Activated CD8-positive, alpha-beta memory T cell treated with anti-CD3 and anti-CD28 coated beads for 36 hours (primary cell): ENCODE measurements around the gene SYT10. TPM values are rescaled to one million over a fixed set of nuclear protein-coding genes. Genes with fewer than 3 reads are reported as not detected.
"Not testable (repeated sequence)": the region's sequence is repeated elsewhere in the genome, so short reads cannot be mapped to it uniquely, and the experiment has no call there.

Experiments
- CTCF ChIA-PET: fragments of 350-600 bp; sonication (Branson Sonifier 250); formaldehyde crosslinking; loops from one replicate; lab custom pipeline; 2021; ENCODE audit warnings: antibody characterized with exemption; lab: Charles Lee
- POLR2A ChIA-PET: fragments of 350-600 bp; sonication (Branson Sonifier 250); formaldehyde crosslinking; loops from one replicate; lab custom pipeline; 2021; ENCODE audit warnings: antibody characterized with exemption; lab: Charles Lee
- total RNA-seq, 2 experiments: library from RNA; stranded (reverse); gene quantifications; one replicate each; pipeline ENCODE4 v1.2.3, GENCODE V29; 2021

Gene SYT10, protein sequence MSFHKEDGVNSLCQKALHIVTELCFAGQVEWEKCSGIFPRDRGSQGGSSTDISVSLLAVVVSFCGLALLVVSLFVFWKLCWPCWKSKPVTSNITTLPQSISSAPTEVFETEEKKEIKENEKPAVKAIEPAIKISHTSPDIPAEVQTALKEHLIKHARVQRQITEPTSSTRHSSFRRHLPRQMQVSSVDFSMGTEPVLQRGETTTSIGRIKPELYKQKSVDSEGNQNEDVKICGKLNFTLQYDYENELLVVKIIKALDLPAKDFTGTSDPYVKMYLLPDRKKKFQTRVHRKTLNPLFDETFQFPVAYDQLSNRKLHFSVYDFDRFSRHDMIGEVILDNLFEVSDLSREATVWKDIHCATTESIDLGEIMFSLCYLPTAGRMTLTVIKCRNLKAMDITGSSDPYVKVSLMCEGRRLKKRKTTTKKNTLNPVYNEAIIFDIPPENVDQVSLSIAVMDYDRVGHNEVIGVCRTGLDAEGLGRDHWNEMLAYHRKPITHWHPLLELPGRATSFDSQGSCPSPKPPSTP
- total RNA-seq = not detected

DNA sequence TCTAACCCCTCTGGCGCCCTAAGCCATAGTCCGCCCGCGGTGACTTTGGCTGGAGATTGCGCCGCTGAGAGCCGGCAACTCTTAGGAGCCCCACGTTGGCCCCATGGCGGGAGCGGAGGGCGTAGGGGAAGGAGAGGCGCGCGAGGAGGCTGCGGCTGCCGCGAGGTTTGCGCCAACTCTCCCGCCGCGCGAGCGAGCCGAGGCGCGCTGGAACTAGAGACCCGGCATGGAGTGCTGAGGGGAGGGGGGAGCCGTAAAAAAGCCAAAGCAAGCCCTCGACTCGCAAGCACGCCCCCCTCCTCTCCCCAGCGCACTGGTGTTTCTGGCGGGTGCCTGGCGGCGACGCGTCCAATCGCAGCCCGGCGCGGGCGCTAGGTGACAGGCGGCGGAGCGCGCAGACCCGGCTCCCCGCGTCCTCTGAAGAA lies at the start of gene SYT10:
SYT10 (minus strand) TSS at position 233 of the 425 bp plus-strand sequence. CDS start 297 bp downstream, outside the sequence.
- ChIA-PET CTCF (no interaction called here), POLR2A (no interaction called here)

DNA sequence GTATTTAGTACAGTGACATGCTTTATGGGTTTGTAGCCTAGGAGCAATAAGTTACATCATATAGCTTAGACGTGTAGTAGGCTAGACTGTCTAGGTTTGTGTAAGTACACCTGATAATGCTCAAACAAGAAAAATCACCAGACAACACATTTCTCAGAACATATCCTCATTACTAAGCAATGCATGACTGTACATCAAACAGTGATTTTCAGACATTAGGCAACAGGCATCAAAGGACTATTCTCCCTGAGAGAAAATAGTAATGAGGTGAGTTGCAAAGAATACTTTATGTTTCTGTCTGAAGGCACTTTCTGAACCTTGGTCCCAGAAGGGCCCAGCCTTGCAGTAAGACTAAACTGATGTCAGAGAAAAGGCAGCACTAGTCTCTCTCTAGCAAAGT lies 48.4 kb upstream of the SYT10 start:
- ChIA-PET POLR2A (no interaction called here), CTCF (no interaction called here)

DNA sequence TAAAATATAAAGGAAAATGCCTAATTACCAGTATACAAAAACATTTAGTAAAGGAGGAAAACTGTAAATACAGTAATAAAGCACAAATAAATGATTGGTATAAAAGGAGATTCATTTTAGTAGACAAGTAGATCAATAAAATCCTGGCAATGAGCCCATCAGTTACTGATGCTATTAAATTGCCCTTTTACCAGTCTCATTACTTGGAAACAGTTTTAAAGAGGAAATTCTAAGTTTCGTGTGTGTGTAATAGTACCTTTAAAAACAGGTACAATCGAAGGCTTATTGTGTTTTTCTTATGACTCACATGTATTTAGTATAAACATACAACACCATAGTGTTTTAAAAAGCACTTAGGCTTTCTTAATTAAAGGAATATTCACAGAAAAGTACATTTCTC lies 46.4 kb upstream of the SYT10 start:
- CTCF ChIA-PET = no interaction called here

DNA sequence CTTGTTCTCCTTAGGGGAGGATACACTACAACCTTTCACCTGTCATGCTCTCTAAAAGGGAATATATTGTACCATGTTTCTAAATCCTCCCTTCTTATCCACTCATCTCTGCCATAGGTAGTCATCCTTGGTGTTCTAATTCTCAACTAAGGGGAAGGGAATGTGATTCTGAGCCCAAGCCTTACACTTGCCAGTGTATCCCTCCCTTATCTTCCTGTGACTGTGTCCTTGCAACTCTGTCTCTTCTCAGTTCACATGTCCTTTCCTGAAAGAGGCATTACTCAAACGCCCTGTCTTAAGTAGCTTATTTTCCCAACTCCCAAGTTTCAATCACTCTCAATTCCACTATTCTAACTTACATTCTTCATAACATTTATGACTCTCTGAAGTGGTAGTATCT lies 44.5 kb upstream of the SYT10 start:
- ChIA-PET CTCF (no interaction called here), POLR2A (no interaction called here)

More for the DNA sequence above, 46.4 kb upstream of the SYT10 start:
- POLR2A ChIA-PET = no interaction called here

DNA sequence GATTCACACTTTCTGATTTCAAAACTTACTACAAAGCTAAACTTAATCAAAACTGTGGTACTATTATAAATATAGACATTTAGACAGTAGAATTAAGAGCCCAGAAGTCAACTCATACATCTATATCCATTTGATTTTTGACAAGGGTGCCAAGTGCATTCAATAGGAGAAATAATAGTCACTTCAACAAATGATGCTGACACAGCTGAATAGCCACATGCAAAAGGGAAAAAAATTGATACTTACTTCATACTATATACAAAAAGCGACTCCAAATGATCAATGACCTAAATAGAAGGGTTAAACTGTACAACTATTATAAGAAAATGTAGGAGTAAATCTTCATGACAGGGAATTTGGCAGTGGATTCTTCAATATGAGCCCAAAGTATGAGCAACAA lies 40.7 kb upstream of the SYT10 start:
- POLR2A ChIA-PET = no interaction called here
- CTCF ChIA-PET = no interaction called here

DNA sequence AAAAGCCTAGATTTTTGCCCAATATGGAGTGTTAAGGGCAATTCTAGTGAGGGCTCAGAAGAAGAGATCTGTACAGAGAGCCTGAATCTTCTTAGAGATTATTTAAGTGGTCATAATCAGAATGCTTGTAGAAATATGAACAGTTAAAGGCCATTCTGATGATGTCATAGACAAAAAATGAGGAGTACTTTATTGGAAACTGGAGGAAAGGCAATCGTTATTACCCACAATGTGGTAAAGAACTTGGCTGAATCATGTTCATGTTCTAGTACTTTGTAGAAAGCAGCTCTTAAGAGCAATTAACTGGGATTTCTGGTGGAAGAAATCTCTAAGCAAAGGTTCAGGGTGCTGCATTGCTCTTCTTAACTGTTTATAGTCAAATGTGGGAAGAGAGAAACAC lies 36.4 kb upstream of the SYT10 start:
- POLR2A ChIA-PET = no interaction called here
- CTCF ChIA-PET = interaction anchor here (0.6 kb wide), 1 partner anchor 725 kb away, joined by 3 read pairs; no protein-coding TSS in a partner anchor

DNA sequence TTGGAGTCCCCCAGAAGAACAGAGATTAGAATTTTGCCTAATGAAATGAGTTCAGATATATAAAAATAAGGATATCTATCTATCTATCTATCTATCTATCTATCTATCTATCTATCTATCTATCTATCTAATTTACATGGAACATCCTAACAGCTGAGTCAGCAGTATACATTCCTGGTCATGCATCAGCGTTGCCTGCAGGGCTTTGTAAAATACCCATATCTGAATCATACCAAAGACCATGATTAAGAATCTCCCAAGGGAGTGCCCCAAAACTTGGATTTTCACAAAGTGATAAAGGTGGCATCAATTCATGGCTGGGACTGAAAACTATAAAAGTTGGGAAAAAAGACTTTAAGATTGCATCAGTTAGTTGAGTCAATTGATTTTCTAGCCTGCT lies 32.7 kb upstream of the SYT10 start:
- ChIA-PET POLR2A (no interaction called here), CTCF (no interaction called here)

DNA sequence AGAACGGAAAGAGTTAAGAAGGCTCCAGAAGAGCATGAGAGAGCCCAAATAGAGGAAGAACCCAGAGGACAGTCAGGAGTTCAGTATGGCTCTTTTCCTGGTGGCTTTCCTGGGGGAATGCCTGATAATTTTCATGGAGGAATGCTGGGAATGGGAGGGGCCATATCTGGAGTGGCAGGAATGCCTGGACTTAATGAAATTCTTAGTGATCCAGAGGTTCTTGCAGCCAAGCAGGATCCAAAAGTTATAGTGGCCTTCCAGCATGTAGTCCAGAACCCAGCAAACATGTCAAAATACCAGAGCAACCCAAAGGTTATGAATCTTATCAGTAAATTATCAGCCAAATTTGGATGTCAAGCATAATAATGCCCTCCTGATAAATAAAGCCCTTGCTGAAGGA lies 15.5 kb upstream of the SYT10 start:
- POLR2A ChIA-PET = no interaction called here
- CTCF ChIA-PET = no interaction called here

DNA sequence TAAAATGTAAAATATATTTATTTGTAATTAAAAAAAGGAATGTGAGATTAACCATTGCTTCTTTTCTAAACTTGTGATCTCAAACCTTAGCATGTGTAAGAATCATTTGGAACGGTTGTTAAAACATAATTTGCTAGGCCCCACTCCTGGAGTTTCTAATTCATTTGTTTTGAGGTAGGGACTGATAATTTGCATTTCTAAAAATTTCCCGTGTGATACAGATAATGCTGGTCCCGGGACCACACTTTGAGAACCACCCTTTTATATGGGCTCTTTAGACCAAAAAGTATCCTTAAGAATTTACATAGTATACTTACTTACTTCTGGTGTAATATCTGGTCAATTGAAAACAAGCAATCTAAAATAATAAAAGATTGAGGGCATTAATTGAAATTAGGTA lies 10.9 kb upstream of the SYT10 start:
- ChIA-PET CTCF (no interaction called here), POLR2A (no interaction called here)

DNA sequence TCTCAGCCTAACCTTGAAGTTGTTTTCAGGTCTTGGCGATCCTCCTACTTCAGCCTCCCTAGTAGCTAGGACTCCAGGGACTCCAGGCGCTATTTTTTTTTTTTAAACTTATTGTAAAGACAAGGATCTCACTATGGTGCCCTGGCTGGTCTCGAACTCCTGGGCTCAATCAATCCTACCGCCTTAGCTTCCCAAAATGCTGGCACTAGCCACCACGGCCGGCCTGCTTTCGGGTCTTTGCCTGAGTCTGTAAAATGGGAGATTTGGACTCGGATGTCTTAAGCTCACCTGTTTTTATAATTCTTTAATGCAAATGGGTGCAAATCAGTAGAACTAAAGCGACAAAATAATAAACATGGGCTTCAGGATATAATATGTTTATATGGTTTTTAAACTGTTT lies 858 bp upstream of the SYT10 start:
- POLR2A ChIA-PET = no interaction called here
- CTCF ChIA-PET = no interaction called here

DNA sequence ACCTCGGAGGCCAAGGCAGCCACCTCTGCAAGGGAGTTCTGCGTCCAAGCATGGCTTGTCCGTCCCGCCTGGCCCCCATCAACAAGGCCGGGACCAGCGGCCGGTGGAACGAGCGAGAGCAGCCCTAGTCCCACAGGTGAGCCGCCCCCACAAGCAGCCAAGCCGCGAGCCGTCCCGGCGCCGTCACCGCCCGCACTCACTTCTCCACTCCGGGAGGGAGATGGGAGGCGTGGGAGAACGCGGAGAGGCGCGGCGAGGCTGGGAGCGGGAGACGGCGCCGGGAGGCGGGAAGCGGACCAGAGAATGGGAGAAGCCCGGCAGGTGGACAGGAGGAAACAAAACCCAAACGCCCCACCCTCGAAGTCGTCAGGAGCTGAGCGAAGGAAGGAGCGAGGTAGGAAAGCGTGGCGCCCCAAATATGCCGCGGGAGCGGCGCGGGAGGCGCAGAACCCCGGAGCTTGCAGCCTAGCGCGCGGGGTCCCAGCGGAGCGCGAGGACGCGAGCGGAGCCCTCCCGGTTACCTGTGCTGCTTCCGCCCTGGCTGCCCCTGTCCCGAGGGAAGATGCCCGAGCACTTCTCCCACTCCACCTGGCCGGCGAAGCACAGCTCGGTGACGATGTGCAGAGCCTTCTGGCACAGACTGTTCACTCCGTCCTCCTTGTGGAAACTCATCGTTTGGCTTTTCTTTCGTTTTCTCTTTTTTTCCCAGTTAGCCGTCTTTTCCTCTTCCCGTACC lies 600 bp downstream of the SYT10 start:
- POLR2A ChIA-PET = no interaction called here

DNA sequence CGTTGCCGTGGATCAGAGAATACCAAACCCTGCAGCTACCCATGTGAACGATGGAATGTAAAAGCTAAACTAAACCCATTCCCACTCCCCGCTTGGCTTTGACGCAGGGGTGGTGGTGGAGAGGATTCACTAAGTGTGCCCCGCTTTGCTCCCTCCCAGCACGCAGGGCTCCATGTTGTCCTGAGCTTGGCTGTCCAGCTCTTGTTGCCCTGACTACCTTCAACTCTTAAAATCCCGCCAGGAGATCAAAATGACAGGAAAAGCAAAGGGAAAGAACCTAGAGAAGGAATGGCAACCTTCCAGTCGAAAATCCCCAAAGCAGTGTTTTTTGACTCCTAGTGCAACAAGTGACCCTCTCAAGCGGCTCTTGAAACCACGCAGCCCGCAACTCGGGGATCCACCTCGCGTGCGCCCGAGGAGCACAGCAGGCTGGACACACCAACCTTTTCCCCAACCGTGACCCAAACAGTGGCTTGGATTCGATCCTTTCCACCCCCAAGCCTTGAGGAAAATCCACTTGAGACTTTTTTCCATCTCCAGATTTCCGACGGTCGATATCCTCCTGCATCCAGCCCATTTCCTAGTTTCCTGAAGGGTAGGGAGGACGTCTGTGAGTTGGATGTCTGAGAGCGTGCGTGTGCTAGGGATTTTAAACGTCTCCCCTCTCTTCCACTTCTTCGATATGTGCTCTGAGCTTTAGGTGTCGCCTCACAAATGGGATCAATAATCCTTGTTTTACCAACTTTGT lies 1.4 kb downstream of the SYT10 start:
- CTCF ChIA-PET = no interaction called here

More for the DNA sequence above, 600 bp downstream of the SYT10 start:
- CTCF ChIA-PET = no interaction called here

DNA sequence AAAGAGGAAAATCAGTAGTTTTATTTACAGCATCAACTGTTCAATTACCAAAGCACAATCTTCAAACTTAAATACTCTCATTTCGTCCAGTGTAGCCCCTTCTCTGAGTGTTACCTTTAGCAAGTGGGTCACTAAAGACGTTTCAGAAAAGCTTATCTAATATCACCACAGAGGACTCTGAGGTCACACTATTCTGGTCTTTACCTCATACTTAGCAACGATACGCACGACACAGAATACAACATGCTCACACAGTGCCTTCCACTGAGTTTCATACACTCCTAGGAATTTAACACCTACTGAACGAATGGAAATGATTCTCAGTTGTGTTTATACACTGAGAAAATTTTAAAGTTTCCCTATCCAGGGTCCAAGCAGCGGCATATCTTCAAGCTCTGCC lies 2.0 kb downstream of the SYT10 start:
- POLR2A ChIA-PET = no interaction called here
- CTCF ChIA-PET = no interaction called here

More for the DNA sequence above, 1.4 kb downstream of the SYT10 start:
- POLR2A ChIA-PET = no interaction called here

DNA sequence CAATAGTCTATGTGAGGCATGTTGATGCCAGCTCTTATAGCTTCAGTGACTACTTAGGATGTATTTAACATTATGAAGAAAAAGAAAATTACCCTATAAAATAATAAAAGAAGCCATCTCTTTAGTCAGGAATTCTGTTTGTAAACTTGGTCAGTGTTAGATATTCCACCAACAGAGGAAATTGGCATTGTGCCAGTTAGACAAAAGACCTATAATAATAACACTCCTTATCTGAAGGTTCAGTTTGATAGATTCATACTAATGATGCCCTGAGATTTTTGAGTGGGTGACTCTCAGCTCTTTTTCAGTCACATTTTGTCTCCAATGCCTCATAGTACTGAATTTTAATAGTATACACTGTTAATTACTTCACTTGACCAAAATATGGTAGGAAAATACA lies 6.6 kb downstream of the SYT10 start:
- CTCF ChIA-PET = no interaction called here
- POLR2A ChIA-PET = no interaction called here

DNA sequence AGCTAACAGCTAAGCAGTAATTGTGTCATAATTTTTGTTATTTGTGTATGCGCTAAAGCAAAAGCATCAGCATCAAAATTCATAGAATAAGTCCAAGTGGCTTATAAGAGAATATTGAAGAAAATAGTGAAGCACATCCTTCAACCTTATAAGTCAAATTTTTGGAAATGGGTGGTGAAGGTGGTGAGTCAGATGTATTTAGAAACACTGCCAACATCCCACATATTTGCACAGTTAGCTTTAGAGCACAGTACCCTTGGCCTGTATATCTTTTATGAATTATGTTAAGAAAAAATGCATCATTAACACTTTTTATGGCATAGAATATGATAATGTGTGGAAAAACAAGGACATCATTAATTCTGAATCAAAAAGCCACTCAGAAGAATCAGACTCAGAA lies 8.0 kb downstream of the SYT10 start:
- CTCF ChIA-PET = no interaction called here
- POLR2A ChIA-PET = no interaction called here

DNA sequence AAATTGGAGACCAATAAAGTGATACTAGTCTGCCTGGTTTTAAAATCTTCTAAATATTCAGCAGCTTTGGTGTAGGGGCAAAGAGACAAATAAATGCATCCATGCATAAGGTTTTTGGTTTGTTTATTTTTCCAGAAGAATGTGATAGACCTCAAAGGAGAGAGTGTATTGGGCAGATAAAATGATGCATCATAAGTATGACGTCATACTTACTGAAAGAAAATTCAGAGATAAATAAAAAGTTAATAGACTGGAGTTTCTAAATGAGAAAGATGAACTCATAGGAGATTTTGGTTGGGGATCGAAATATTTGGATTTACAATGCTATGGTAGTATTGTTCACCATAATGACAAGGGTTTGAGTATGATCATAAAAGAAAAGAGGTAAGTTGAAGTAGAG lies 10.2 kb downstream of the SYT10 start:
- POLR2A ChIA-PET = no interaction called here
- CTCF ChIA-PET = no interaction called here

DNA sequence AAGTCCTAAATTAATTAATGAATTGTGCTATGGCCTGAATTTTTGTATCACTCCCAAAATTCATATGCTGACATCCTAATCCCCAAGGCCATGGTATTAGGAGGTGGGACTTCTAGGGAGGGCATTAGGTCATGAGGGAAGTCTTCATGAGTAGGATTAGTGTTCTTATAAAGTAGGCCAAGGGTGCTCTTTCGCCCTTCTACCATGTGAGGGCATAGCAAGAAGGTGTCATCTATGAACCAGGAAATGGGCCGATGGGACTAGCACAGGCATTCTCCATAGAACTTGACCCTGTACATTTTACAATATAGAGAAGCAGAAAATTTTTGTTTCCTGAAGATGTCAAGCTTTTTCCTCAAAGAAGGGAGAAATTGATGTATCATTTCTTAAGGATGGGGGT lies 12.5 kb downstream of the SYT10 start:
- POLR2A ChIA-PET = no interaction called here
- CTCF ChIA-PET = no interaction called here

DNA sequence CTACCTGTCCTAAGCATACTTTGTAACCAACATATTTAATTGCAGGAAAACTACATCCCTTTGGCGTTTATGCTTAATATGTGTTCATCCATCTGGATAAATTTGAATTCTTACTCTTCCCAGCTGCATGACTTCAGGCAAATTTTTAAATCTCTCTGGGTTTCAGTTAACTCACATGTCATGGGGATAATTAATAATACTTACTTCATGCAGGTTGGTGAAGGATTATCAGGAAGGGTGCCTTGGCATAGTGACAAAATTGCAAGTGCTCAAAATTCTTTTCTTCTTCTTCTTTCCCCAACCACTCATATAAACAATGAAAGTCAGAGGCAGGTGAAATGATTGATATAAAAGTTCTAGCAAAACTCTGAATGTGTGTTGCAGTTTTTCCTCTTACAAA lies 15.9 kb downstream of the SYT10 start:
- CTCF ChIA-PET = no interaction called here
- POLR2A ChIA-PET = no interaction called here

DNA sequence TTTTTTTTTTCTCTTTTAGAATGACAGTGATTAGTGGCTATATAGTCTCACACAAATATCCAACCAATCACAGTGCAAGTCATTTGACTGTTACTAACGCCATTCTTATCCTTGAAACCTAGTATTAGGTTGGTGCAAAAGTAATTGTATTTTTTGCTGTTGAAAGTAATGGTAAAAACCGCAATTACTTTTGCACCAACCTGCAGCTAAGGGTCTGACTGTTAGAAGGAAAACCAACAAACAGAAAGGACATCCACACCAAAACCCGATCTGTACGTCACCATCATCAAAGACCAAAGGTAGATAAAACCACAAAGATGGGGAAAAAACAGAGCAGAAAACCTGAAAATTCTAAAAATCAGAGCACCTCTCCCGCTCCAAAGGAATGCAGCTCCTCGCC lies 27.2 kb downstream of the SYT10 start:
- CTCF ChIA-PET, POLR2A ChIA-PET: not testable (repeated sequence)

DNA sequence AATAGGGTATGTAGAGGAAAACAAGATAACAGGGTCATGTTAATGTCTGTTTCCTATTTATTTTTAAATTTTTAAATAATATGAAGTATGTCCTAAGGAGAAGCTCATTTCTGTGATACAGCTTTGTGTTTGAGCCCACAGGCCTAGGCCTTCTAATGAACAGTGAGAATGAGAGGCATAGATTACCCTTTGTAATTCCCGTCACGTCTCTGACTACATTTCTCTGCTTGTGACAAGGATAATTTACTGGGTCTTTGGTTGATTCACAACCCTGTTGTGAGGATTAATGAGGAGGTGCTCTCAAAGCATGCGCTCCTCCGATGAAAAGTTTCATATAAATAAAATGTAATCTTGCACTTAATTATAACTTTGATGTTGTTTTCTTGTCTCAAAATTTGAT lies 56.1 kb downstream of the SYT10 start:
- CTCF ChIA-PET = no interaction called here
- POLR2A ChIA-PET = no interaction called here
